ENCODE data around the gene GIMD1. TPM values are rescaled to one million over a fixed set of nuclear protein-coding genes. Genes with fewer than 3 reads are reported as not detected.

GIMD1 gene
- total RNA-seq, 1 donor from 2014 or later, result not detected

GRCh38 chr4:106320235-106320634 is 48.3 kb downstream of the GIMD1 start:
- Histone ChIP-seq H3K9me3 (no peaks in the 10 kb centered on the region), H3K27ac (no peak overlapping the region), H3K4me1 (peaks cover 27% of the 10 kb centered on the region), H3K36me3 (peaks cover 7% of the 10 kb centered on the region), H3K27me3 (ENCODE audit: low read depth) (no peaks in the 10 kb centered on the region), H3K4me3 (no peak overlapping the region)
- intact Hi-C loops (cut with DNase I), result no loop called here
- DNase-seq (no peak), ATAC-seq (no peak)
- no peak for TF ChIP-seq CTCF (IDR thresholded peaks at IDR 0.05)

GRCh38 chr4:106318511-106318910 is 50.1 kb downstream of the GIMD1 start:
- intact Hi-C loops (cut with DNase I), result no loop called here
- no peak for DNase-seq
- no peak for ATAC-seq
- TF ChIP-seq CTCF (IDR thresholded peaks at IDR 0.05), result no peak
- Histone ChIP-seq H3K27ac (no peak overlapping the region), H3K4me3 (no peak overlapping the region), H3K4me1 (peaks cover 43% of the 10 kb centered on the region), H3K36me3 (no peaks in the 10 kb centered on the region), H3K27me3 (ENCODE audit: low read depth) (no peaks in the 10 kb centered on the region), H3K9me3 (no peaks in the 10 kb centered on the region)

- ATAC-seq (no peak), DNase-seq (no peak)
- Histone ChIP-seq H3K36me3 (no peaks in the 10 kb centered on the region), H3K4me1 (peaks cover 48% of the 10 kb centered on the region), H3K9me3 (no peaks in the 10 kb centered on the region), H3K27ac (no peak overlapping the region), H3K4me3 (peak overlapping the region; percentile 76), H3K27me3 (ENCODE audit: low read depth) (no peaks in the 10 kb centered on the region)
- intact Hi-C loops (cut with DNase I), result no loop called here
- TF ChIP-seq CTCF (IDR thresholded peaks at IDR 0.05), result no peak
These were observed 50.8 kb downstream of the GIMD1 start for GRCh38 chr4:106317815-106318214.

GRCh38 chr4:106316773-106317409 is 51.7 kb downstream of the GIMD1 start:
- TF ChIP-seq CTCF (IDR thresholded peaks at IDR 0.05), result no peak
- H3K4me1 ChIP-seq, result peaks cover 44% of the 10 kb centered on the region
- H3K36me3 ChIP-seq, result no peaks in the 10 kb centered on the region
- ATAC-seq, result no peak
- peak overlapping the region; percentile 92 for H3K27ac ChIP-seq
- H3K27me3 ChIP-seq (ENCODE audit: low read depth), result no peaks in the 10 kb centered on the region
- intact Hi-C loops (cut with DNase I), result no loop called here
- peak overlapping the region; percentile 76 for H3K4me3 ChIP-seq
- no peak for DNase-seq
- H3K9me3 ChIP-seq, result no peaks in the 10 kb centered on the region

- TF ChIP-seq CTCF (IDR thresholded peaks at IDR 0.05), result no peak
- intact Hi-C loops (cut with DNase I), result no loop called here
- no peaks in the 10 kb centered on the region for H3K27me3 ChIP-seq (ENCODE audit: low read depth)
These were observed 52.4 kb downstream of the GIMD1 start, which contains the start of the genes AIMP1 and TBCK for GRCh38 chr4:106315968-106316772. Gene AIMP1, plus strand, starts transcription at chr4:106316550. Its CDS starts 8,460 bp downstream, at chr4:106325010. Gene TBCK, minus strand, starts transcription at chr4:106316209. Its CDS starts 7,249 bp downstream, at chr4:106308960.

More at GRCh38 chr4:106315968-106316772, 52.4 kb downstream of the GIMD1 start, which contains the start of the genes AIMP1 and TBCK:
- H3K36me3 ChIP-seq, result no peaks in the 10 kb centered on the region
- H3K27ac ChIP-seq, result peak within 1 kb of the TSS; percentile 92
- H3K9me3 ChIP-seq, result no peaks in the 10 kb centered on the region
- DNase-seq, result peak; percentile 90
- peak within 1 kb of the TSS; percentile 76 for H3K4me3 ChIP-seq
- H3K4me1 ChIP-seq, result peaks cover 44% of the 10 kb centered on the region
- peak; percentile 98 to 99 for ATAC-seq
